ENCODE measurements around the gene CCDC81.
"Not testable (repeated sequence)": the region's sequence is repeated elsewhere in the genome, so short reads cannot be mapped to it uniquely, and the experiment has no call there.

Gene CCDC81

DNA sequence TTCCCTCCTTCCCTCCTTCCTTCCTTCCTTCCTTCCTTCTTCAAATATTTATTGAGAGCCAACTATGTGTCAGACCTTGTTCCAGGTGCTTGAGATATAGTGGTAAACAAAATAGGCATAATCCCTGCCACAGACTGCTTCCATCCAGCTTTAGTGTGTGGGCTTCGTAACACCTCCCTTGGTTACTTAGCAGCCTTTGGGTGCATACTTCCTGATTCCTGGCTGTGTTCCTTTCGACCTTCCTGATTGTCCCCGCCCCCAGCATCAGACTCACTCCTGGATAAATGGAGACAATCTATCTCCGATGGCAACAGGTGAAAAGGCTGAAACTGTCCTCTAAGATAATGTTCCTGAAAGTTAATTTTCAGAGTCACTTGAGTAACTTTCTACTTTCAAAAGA, 13.5 kb downstream of the CCDC81 start:
- DNase-seq (ENCODE audit: low read depth), result no peak

GRCh38 chr11:86390487-86390886, 15.8 kb downstream of the CCDC81 start:
- DNase-seq (ENCODE audit: low read depth), result no peak

GRCh38 chr11:86395061-86395551, 20.4 kb downstream of the CCDC81 start:
- no peak for DNase-seq (ENCODE audit: low read depth)

DNA sequence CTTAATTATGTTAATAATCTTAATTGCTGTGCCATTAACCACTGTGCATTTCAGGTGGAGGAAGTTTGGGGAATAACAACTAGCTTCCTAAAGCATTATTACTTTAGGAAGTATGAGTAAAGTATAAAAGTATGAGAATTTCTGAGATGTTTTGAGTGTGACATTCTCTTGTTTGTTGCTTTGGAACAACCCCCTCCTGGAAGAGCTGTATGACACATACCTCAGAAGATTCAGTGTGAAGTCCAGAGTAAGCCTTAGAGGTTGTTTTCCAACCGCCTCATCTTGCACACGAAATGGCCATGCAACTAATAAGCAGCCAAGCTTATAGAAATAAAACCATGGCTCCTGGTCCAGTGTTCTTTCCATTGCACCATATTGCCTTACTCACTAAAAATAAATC, 21.7 kb downstream of the CCDC81 start:
- no peak for DNase-seq (ENCODE audit: low read depth)

GRCh38 chr11:86397351-86397750, 22.7 kb downstream of the CCDC81 start:
- DNase-seq (ENCODE audit: low read depth), result no peak

DNA sequence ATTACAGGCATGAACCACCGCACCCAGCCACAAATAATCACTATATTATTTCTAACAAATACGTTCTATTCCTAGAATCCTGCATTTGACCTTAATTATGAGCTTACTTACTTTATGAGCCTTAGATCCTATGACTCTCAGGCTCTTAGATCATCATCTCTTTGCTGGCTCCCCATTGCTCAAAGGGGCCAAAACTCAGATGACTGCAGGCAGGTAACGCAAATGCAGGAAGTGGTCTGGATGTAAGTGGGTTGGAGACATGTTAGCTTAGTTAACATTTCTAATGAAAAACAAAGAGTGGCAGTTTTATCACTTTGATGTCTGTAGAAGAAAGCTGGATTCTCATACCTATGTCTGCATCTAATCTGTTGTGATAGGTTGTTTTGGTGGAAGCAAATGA, 23.4 kb downstream of the CCDC81 start:
- no peak for DNase-seq (ENCODE audit: low read depth)

- DNase-seq (ENCODE audit: low read depth), result no peak
Observed at GRCh38 chr11:86403458-86403857, 28.8 kb downstream of the CCDC81 start.

- no peak for DNase-seq (ENCODE audit: low read depth)
Observed at GRCh38 chr11:86408845-86409244, 34.2 kb downstream of the CCDC81 start.

DNA sequence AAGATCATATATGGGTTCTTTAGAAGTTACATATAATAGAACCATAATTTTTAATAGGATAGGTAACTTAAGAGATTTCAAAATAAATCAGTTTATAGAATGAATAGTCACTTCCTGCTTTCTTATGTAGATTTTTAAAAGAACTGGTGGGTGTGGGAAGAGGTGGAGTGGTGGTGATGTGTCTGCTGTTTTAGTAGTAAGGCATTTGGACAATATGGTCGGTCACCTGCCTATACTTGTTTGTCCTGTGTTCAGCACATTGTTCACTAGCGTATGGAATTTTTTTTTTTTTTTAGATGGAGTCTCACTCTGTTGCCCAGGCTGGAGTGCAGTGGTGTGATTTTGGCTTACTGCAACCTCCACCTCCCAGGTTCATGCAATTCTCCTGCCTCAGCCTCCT, 39.3 kb downstream of the CCDC81 start:
- no peak for DNase-seq (ENCODE audit: low read depth)

GRCh38 chr11:86415026-86415425, 40.3 kb downstream of the CCDC81 start:
- DNase-seq (ENCODE audit: low read depth), result no peak

GRCh38 chr11:86416494-86416893, 41.8 kb downstream of the CCDC81 start:
- DNase-seq (ENCODE audit: low read depth), result no peak

DNA sequence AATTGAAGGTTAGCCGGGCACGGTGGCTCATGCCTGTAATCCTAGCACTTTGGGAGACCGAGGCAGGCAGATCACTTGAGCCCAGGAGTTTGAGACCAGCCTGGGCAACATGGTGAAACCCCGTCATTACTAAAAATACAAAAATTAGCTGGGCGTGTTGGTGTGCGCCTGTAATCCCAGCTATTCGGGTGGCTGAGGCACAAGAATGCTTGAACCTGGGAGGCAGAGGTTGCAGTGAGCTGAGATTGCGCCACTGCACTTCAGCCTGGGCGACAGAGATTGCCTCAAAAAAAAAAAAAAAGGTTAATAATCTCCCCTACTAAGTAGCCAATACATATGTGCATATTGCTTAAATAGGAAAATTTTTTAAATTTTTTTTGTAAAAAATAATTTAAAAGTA, 42.3 kb downstream of the CCDC81 start:
- DNase-seq (ENCODE audit: low read depth), result not testable (repeated sequence)

GRCh38 chr11:86418106-86418505, 43.4 kb downstream of the CCDC81 start:
- DNase-seq (ENCODE audit: low read depth), result no peak

DNA sequence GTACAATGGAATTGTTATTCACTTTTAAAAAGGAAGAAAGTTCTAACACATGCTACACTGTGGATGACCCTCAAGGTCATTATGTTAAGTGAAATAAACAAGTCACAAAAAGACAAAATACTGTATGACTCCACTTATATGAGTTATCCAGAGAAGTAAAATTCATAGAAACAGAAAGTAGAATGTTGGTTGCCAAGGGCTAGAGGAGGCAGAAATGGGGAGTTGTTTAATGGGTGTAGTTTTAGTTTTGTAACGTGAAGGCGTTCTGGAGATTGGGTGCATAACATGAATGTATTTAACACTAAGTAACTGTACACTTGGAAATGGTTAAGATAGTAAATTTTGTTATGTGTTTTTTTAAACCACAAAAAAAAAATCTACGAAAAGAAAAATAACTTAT, 43.8 kb downstream of the CCDC81 start:
- no peak for DNase-seq (ENCODE audit: low read depth)

DNA sequence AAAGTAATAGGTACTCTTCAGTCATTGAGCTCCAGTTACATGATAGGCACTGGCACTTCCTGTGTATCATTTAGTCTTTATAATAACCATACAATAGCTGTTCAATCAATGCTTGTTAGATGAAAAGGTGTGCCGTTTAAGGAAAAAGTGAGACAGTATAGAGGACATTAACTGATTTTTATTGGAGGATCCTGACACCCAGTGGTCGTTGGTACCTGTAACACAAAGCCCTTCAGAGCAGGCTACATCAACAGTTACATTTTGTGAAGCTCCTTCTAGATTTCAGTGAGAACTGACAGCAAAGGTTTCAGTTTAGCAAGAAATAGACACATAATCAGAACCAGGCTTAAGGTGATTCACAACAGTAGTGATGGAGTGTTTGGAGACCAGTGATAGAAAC, 44.2 kb downstream of the CCDC81 start:
- no peak for DNase-seq (ENCODE audit: low read depth)

- no peak for DNase-seq (ENCODE audit: low read depth)
Observed at GRCh38 chr11:86421946-86422345, 47.3 kb downstream of the CCDC81 start.

- no peak for DNase-seq (ENCODE audit: low read depth)
Observed at GRCh38 chr11:86422371-86422770, 47.7 kb downstream of the CCDC81 start.

DNA sequence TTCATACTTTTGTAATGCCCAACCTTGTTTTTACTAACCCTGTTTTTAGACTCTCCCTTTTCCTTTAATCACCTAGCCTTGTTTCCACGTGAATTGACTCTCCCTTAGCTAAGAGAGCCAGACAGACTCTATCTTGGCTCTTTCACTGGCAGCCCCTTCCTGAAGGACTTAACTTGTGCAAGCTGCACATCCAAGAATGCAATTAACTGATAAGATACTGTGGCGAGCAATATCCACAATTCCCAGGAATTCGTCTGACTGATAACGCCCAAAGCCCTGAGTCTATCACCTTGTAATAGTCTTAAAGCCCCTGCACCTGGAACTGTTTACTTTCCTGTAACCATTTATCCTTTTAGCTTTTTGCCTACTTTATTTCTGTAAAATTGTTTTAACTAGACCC, 48.8 kb downstream of the CCDC81 start:
- not testable (repeated sequence) for DNase-seq (ENCODE audit: low read depth)

DNA sequence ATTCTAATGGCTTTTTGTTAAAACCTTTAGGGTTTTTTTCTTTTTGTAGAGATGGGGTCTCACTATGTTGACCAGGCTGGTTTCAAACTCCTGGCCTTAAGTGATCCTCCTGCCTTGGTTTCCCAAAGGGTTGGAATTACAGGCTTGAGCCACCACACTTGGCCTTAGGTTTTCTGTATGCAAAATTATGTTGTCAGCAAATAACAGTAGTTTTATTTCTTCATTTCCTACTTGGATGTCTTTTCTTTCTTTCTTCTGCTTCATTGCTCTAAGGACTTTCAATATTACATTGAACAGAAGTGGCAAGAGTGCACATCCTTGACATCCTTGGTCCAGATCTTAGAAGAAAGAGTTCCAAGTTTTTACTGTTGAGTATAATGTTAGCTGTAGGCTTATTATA, 52.8 kb downstream of the CCDC81 start:
- DNase-seq (ENCODE audit: low read depth), result no peak

DNA sequence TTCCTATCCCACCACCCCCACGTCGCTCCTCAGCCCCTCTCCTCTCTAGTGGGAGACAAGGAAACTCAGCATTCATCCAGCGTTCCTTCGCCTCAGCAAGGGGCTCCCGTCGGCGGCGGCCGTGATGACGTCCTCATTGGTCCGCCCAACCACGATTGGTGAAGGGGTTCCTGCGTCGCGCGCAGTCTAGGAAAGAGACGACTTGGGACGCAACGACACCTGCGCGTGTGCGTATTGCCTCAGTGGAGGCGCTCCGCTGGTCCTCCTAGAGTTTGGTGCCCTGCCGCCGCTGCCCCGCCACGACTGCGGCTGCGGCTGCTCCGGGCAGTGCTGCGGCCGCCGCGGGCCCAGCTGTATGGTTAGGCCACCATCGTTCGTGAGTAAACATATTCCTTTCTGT, 56.6 kb downstream of the CCDC81 start:
- no peak for DNase-seq (ENCODE audit: low read depth)

- DNase-seq (ENCODE audit: low read depth), result not testable (repeated sequence)
Observed at GRCh38 chr11:86433361-86434095, 58.8 kb downstream of the CCDC81 start.

DNA sequence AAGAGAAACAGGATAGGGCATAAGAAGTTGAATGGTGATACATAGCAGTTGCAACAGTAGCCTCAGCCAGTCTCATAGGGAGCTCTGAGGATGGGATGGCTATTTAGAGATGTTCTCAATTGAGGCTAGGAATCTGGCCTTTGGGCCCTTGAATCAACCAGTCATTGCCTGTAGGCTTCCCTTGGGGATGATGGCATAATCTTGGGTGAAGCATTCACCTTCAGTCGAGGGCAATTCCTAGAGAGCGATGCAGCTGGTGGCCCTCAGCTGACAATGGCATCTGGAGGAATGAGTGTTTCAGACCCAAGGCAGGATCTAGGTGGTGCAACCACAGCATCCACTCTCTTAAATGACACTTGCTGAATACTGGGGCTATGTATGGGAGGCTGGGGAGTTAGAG, 61.0 kb downstream of the CCDC81 start:
- DNase-seq (ENCODE audit: low read depth), result no peak

DNA sequence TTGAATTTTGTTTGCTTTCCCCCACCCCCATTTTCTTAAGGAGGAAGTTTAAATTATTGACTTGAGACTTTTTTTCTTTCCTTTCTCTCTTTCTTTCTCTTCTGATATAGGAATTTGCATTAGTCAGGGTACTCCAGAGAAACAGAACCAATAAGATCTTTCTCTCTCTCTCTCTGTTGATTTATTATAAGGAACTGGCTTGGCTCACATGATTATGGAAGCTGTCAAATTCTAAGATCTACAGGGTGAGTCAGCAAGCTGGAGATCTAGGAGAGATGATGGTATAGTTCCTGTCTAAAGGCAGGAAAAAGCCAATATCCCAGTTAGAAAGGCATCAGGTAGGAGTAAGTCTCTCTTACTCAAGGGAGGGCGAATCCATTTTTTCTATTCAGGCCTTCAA, 64.0 kb downstream of the CCDC81 start:
- no peak for DNase-seq (ENCODE audit: low read depth)

- no peak for DNase-seq (ENCODE audit: low read depth)
Observed at GRCh38 chr11:86440305-86440716, 65.6 kb downstream of the CCDC81 start.

All from stimulated activated CD8-positive, alpha-beta memory T cell treated with anti-CD3 and anti-CD28 coated beads, Interleukin-15, amount 100 ng/mL, for 1 hour (primary cell).